ENCODE data around the gene AMDHD1.
"Not testable (repeated sequence)": the region's sequence is repeated elsewhere in the genome, so short reads cannot be mapped to it uniquely, and the experiment has no call there.

AMDHD1 gene

GRCh38 chr12:95966287-95966870 is 23.2 kb downstream of the AMDHD1 start:
- no peak for DNase-seq

GRCh38 chr12:95967301-95967700 is 24.2 kb downstream of the AMDHD1 start:
- no peak for DNase-seq

GRCh38 chr12:95969116-95969515 is 26.0 kb downstream of the AMDHD1 start:
- not testable (repeated sequence) for DNase-seq

- no peak for DNase-seq
Measured at GRCh38 chr12:95970905-95971304, 27.8 kb downstream of the AMDHD1 start.

GRCh38 chr12:95972832-95973456 is 29.8 kb downstream of the AMDHD1 start:
- no peak for DNase-seq

- no peak for DNase-seq
Measured at GRCh38 chr12:95974358-95974757, 31.2 kb downstream of the AMDHD1 start.

GRCh38 chr12:95975491-95975890 is 32.4 kb downstream of the AMDHD1 start:
- DNase-seq: no peak

- DNase-seq: no peak
Measured at GRCh38 chr12:95976416-95976832, 33.3 kb downstream of the AMDHD1 start.

GRCh38 chr12:95977764-95978305 is 34.7 kb downstream of the AMDHD1 start:
- DNase-seq: no peak

GRCh38 chr12:95978351-95978750 is 35.2 kb downstream of the AMDHD1 start:
- DNase-seq: no peak

GRCh38 chr12:95978774-95979173 is 35.6 kb downstream of the AMDHD1 start:
- DNase-seq: no peak

GRCh38 chr12:95980437-95980836 is 37.3 kb downstream of the AMDHD1 start:
- no peak for DNase-seq

- DNase-seq: no peak
Measured at GRCh38 chr12:95982602-95983001, 39.5 kb downstream of the AMDHD1 start.

- DNase-seq: no peak
Measured at GRCh38 chr12:95984682-95985081, 41.6 kb downstream of the AMDHD1 start.

- DNase-seq: no peak
Measured at GRCh38 chr12:95986635-95987570, 43.8 kb downstream of the AMDHD1 start.

GRCh38 chr12:95988506-95989275 is 45.6 kb downstream of the AMDHD1 start:
- no peak for DNase-seq

GRCh38 chr12:95989504-95990123 is 46.5 kb downstream of the AMDHD1 start:
- no peak for DNase-seq

- no peak for DNase-seq
Measured at GRCh38 chr12:95990136-95990535, 47.0 kb downstream of the AMDHD1 start.

- no peak for DNase-seq
Measured at GRCh38 chr12:95993907-95994306, 50.8 kb downstream of the AMDHD1 start.

- no peak for DNase-seq
Measured at GRCh38 chr12:95994476-95994875, 51.3 kb downstream of the AMDHD1 start.

- no peak for DNase-seq
Measured at GRCh38 chr12:95995238-95996031, 52.3 kb downstream of the AMDHD1 start.
